ENCODE results near the gene WWOX. TPM values are rescaled to one million over a fixed set of nuclear protein-coding genes. Genes with fewer than 3 reads are reported as not detected.

Gene WWOX
- total and polyA plus RNA-seq, 2 of the 8 experiments (the other 6 are each of a cell fraction or from before 2014, with no cell fraction given), result 5.4 to 16.7 TPM

- TF ChIP-seq ATF3 (IDR thresholded peaks at IDR 0.05; ENCODE audit: insufficient read depth, low read depth, low read length) (no peak), CHD2 (IDR thresholded peaks at IDR 0.05; ENCODE audit: low read length) (no peak), JUND (IDR thresholded peaks at IDR 0.05; ENCODE audit: low read length) (no peak)
Observed at GRCh38 chr16:78300469-78300868, 201.0 kb downstream of the WWOX start (continued).

Measured in H1 (cell line).